Fibroblast of lung (primary cell): ENCODE measurements around the gene GDA. TPM values are rescaled to one million over a fixed set of nuclear protein-coding genes. Genes with fewer than 3 reads are reported as not detected.

ENCODE experiments used
- DNase-seq, 2 donors: peaks; one replicate each; pipeline versions ENCODE4 v3.0.0 to v3.0.0-alpha.2; 2010; ENCODE audit warnings: low read depth in 2 of 2
- H2AFZ ChIP-seq: 2 replicates; pipeline ENCODE4 v1.5.1; 2012; ENCODE audit warnings: low read length, control low read depth, inconsistent platforms
- H3K27ac ChIP-seq: 2 replicates; pipeline ENCODE4 v1.5.1; 2011; ENCODE audit warnings: low read length, control low read depth; ENCODE audit not compliant: insufficient read depth
- H3K27me3 ChIP-seq: 2 replicates; pipeline ENCODE4 v1.5.1; 2011; ENCODE audit warnings: mild to moderate bottlenecking, low read length; ENCODE audit not compliant: control insufficient read depth, insufficient read depth
- H3K36me3 ChIP-seq: 2 replicates; pipeline ENCODE4 v1.5.1; 2011; ENCODE audit warnings: low read length; ENCODE audit not compliant: control insufficient read depth, insufficient read depth
- H3K4me1 ChIP-seq: 2 replicates; pipeline ENCODE4 v1.5.1; 2011; ENCODE audit warnings: low read length; ENCODE audit not compliant: control insufficient read depth, insufficient read depth; ENCODE audit errors: extremely low read depth
- H3K4me2 ChIP-seq: 2 replicates; pipeline ENCODE4 v1.5.1; 2011; ENCODE audit warnings: low read length, control low read depth; ENCODE audit not compliant: insufficient read depth; ENCODE audit errors: extremely low read depth
- H3K4me3 ChIP-seq, 4 experiments: fragments of 200-600 bp in 1 of 4; sonication (generic) in 1 of 4; replicated peaks in 1 of 4; 2 replicates each; pipeline ENCODE4 v1.5.1; 2011 to 2016; ENCODE audit warnings: low read length in 4 of 4, low read depth in 3 of 4, mild to moderate bottlenecking in 3 of 4, control low read depth in 2 of 4, inconsistent platforms in 1 of 4, mixed read lengths in 1 of 4; ENCODE audit not compliant: insufficient read depth in 1 of 4; ENCODE audit errors: control extremely low read depth in 1 of 4
- H3K79me2 ChIP-seq: 2 replicates; pipeline ENCODE4 v1.5.1; 2012; ENCODE audit warnings: mild to moderate bottlenecking, low read length, inconsistent platforms; ENCODE audit not compliant: control insufficient read depth, insufficient read depth
- H3K9ac ChIP-seq: 2 replicates; pipeline ENCODE4 v1.5.1; 2011; ENCODE audit warnings: mild to moderate bottlenecking, low read length, control low read depth; ENCODE audit not compliant: insufficient read depth
- H3K9me3 ChIP-seq: 2 replicates; pipeline ENCODE4 v1.5.1; 2012; ENCODE audit warnings: low read depth, low read length; ENCODE audit not compliant: control insufficient read depth, insufficient read depth
- H4K20me1 ChIP-seq: 2 replicates; pipeline ENCODE4 v1.5.1; 2011; ENCODE audit warnings: low read length; ENCODE audit not compliant: control insufficient read depth, insufficient read depth; ENCODE audit errors: extremely low read depth
- CTCF ChIP-seq, 2 donors: IDR thresholded peaks in 1 of 2; conservative IDR thresholded peaks in 1 of 2; 1 replicate in 1 of 2; 2 replicates in 1 of 2; pipeline ENCODE4 v1.5.1; 2011 to 2012; ENCODE audit warnings: low read length in 2 of 2, control low read depth in 1 of 2, inconsistent platforms in 1 of 2, low read depth in 1 of 2, mild to moderate bottlenecking in 1 of 2
- EZH2 ChIP-seq: IDR thresholded peaks from 2 replicates; pipeline ENCODE4 v1.5.1; 2012; ENCODE audit warnings: low read length, control low read depth, mild to moderate bottlenecking; ENCODE audit errors: missing control alignments
- polyA plus RNA-seq, 2 donors: library from polyadenylated mRNA; depleted of rRNA in 1 of 2; stranded (reverse) in 1 of 2; unstranded in 1 of 2; fragments of >200 nt; gene quantifications; 2 replicates each; pipeline ENCODE4 v1.2.1, GENCODE V29; 2011 to 2012; ENCODE audit warnings: missing spikeins in 1 of 2
- total RNA-seq: library from RNA; depleted of rRNA; stranded (reverse); fragments of >200 nt; gene quantifications from 2 replicates; pipeline ENCODE4 v1.2.1, GENCODE V29; 2014

Gene GDA
- total and polyA plus RNA-seq, 2 donors (not counting 1 experiment from before 2014, with no cell fraction given): not detected

- Histone ChIP-seq H3K9me3 (no peaks in the 10 kb centered on the region), H3K36me3 (no peaks in the 10 kb centered on the region), H3K79me2 (no peaks in the 10 kb centered on the region), H3K4me1 (peaks cover 2% of the 10 kb centered on the region), H2AFZ (no peak overlapping the region), H3K27me3 (no peaks in the 10 kb centered on the region), H3K4me3 (no peak overlapping the region), H3K27ac (no peak overlapping the region), H3K9ac (no peak overlapping the region), H4K20me1 (no peaks in the 10 kb centered on the region), H3K4me2 (no peak overlapping the region)
- no peak for TF ChIP-seq EZH2
- no peak for TF ChIP-seq CTCF (conservative IDR thresholded peaks at IDR 0.05 in 1 of 2, IDR thresholded peaks at IDR 0.05 in 1 of 2; ENCODE audit: low read depth in 1 of 2, low read length in 2 of 2)
- peak; percentile 72 to 98 for DNase-seq
These were observed 143.8 kb downstream of the GDA start for GRCh38 chr9:72292874-72293607.

GRCh38 chr9:72294936-72295335 is 145.7 kb downstream of the GDA start:
- Histone ChIP-seq H3K36me3 (no peaks in the 10 kb centered on the region), H3K4me2 (no peak overlapping the region), H3K4me1 (peaks cover 2% of the 10 kb centered on the region), H3K9me3 (no peaks in the 10 kb centered on the region), H3K9ac (no peak overlapping the region), H4K20me1 (no peaks in the 10 kb centered on the region), H2AFZ (no peak overlapping the region), H3K79me2 (no peaks in the 10 kb centered on the region), H3K4me3 (no peak overlapping the region), H3K27ac (no peak overlapping the region), H3K27me3 (no peaks in the 10 kb centered on the region)
- TF ChIP-seq CTCF (conservative IDR thresholded peaks at IDR 0.05 in 1 of 2, IDR thresholded peaks at IDR 0.05 in 1 of 2; ENCODE audit: low read depth in 1 of 2, low read length in 2 of 2): no peak
- TF ChIP-seq EZH2: no peak
- DNase-seq: no peak

GRCh38 chr9:72297516-72297915 is 148.3 kb downstream of the GDA start:
- Histone ChIP-seq H3K36me3 (no peaks in the 10 kb centered on the region), H3K4me2 (no peak overlapping the region), H3K9me3 (no peaks in the 10 kb centered on the region), H3K27me3 (no peaks in the 10 kb centered on the region), H3K27ac (no peak overlapping the region), H3K79me2 (no peaks in the 10 kb centered on the region), H3K4me3 (no peak overlapping the region), H3K9ac (no peak overlapping the region), H2AFZ (no peak overlapping the region), H4K20me1 (no peaks in the 10 kb centered on the region), H3K4me1 (peaks cover 2% of the 10 kb centered on the region)
- DNase-seq: no peak
- TF ChIP-seq CTCF (conservative IDR thresholded peaks at IDR 0.05 in 1 of 2, IDR thresholded peaks at IDR 0.05 in 1 of 2; ENCODE audit: low read depth in 1 of 2, low read length in 2 of 2) (no peak), EZH2 (no peak)
